A549 (cell line): ENCODE results near the gene YBX1.

Experiments
- BCL3 ChIP-seq: fragments of >200 bp; sonication (Bioruptor Twin); formaldehyde crosslinking; IDR thresholded peaks from 3 replicates; pipeline ENCODE4 v1.6.1; 2016
- CTCF ChIP-seq: fragments of >200 bp; sonication (Bioruptor Twin); formaldehyde crosslinking; IDR thresholded peaks from 3 replicates; pipeline ENCODE4 v1.5.1; 2016
- HEYL ChIP-seq: fragments of 250-450 bp; sonication (Bioruptor Pico); IDR thresholded peaks from 2 replicates; pipeline ENCODE4 v1.8.0; 2021; ENCODE audit warnings: mild to moderate bottlenecking, moderate library complexity
- KDM5A ChIP-seq: fragments of 200-600 bp; sonication (generic); IDR thresholded peaks from 2 replicates; pipeline ENCODE4 v1.6.1; 2016; ENCODE audit warnings: antibody characterized with exemption, mild to moderate bottlenecking
- MAX ChIP-seq: IDR thresholded peaks from 2 replicates; pipeline ENCODE4 v1.6.1; 2012
- POLR2A ChIP-seq: IDR thresholded peaks from 2 replicates; pipeline ENCODE4 v1.6.1; 2012; ENCODE audit warnings: mild to moderate bottlenecking, low read length
- RCOR1 ChIP-seq: fragments of 150-350 bp; IDR thresholded peaks from 2 replicates; pipeline ENCODE4 v1.6.1; 2014; ENCODE audit warnings: antibody characterized with exemption, low read length, low read depth
- REST ChIP-seq: fragments of 200-600 bp; sonication (generic); IDR thresholded peaks from 2 replicates; pipeline ENCODE4 v1.6.1; 2016; ENCODE audit warnings: antibody characterized with exemption, mild to moderate bottlenecking, moderate library complexity
- SMC3 ChIP-seq: fragments of >200 bp; sonication (Bioruptor Twin); formaldehyde crosslinking; IDR thresholded peaks from 3 replicates; pipeline ENCODE4 v1.6.1; 2018; ENCODE audit warnings: inconsistent platforms

GRCh38 chr1:42639116-42639515 is 43.1 kb upstream of the YBX1 start:
- TF ChIP-seq RCOR1 (no peak), SMC3 (no peak), CTCF (no peak), POLR2A (no peak), MAX (no peak), REST (no peak), BCL3 (no peak), KDM5A (no peak), HEYL (no peak)
